ENCODE results near the gene CFAP299.

- TF ChIP-seq, protein P1, sequence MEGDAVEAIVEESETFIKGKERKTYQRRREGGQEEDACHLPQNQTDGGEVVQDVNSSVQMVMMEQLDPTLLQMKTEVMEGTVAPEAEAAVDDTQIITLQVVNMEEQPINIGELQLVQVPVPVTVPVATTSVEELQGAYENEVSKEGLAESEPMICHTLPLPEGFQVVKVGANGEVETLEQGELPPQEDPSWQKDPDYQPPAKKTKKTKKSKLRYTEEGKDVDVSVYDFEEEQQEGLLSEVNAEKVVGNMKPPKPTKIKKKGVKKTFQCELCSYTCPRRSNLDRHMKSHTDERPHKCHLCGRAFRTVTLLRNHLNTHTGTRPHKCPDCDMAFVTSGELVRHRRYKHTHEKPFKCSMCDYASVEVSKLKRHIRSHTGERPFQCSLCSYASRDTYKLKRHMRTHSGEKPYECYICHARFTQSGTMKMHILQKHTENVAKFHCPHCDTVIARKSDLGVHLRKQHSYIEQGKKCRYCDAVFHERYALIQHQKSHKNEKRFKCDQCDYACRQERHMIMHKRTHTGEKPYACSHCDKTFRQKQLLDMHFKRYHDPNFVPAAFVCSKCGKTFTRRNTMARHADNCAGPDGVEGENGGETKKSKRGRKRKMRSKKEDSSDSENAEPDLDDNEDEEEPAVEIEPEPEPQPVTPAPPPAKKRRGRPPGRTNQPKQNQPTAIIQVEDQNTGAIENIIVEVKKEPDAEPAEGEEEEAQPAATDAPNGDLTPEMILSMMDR (IDR thresholded peaks at IDR 0.05 in 8 of 11, conservative IDR thresholded peaks at IDR 0.05 in 3 of 11): no peak
- TF ChIP-seq POLR2A (IDR thresholded peaks at IDR 0.05) (no peak), POLR2AphosphoS5 (IDR thresholded peaks at IDR 0.05) (no peak)
These were observed 576.8 kb downstream of the CFAP299 start for GRCh38 chr4:80912350-80912749.
